Fibroblast of villous mesenchyme (primary cell): ENCODE data around the gene TMEM202. TPM values are rescaled to one million over a fixed set of nuclear protein-coding genes. Genes with fewer than 3 reads are reported as not detected.

Experiments used
- DNase-seq: peaks from one replicate; pipeline ENCODE4 v3.0.0-alpha.2; 2010; ENCODE audit warnings: low read depth
- H3K4me3 ChIP-seq: 2 replicates; pipeline ENCODE4 v1.5.1; 2011; ENCODE audit warnings: low read depth, mild to moderate bottlenecking, low read length
- CTCF ChIP-seq: IDR thresholded peaks from 2 replicates; pipeline ENCODE4 v1.5.1; 2012; ENCODE audit warnings: low read depth, mild to moderate bottlenecking, low read length; ENCODE audit not compliant: insufficient read depth
- total RNA-seq: library from RNA; depleted of rRNA; stranded (reverse); fragments of >200 nt; gene quantifications from 2 replicates; pipeline ENCODE4 v1.2.3, GENCODE V29; 2012

TMEM202 gene
- total RNA-seq, 1 donor = not detected

GRCh38 chr15:72445426-72445825 lies 47.3 kb downstream of the TMEM202 start:
- no peak for DNase-seq
- TF ChIP-seq CTCF = no peak
- H3K4me3 ChIP-seq = no peak overlapping the region

- no peak for DNase-seq
- H3K4me3 ChIP-seq = no peak overlapping the region
- no peak for TF ChIP-seq CTCF
These were observed 52.7 kb downstream of the TMEM202 start for GRCh38 chr15:72450805-72451204.

- no peak for TF ChIP-seq CTCF
- H3K4me3 ChIP-seq = no peak overlapping the region
- DNase-seq = no peak
These were observed 53.1 kb downstream of the TMEM202 start for GRCh38 chr15:72451224-72451623.

DNA sequence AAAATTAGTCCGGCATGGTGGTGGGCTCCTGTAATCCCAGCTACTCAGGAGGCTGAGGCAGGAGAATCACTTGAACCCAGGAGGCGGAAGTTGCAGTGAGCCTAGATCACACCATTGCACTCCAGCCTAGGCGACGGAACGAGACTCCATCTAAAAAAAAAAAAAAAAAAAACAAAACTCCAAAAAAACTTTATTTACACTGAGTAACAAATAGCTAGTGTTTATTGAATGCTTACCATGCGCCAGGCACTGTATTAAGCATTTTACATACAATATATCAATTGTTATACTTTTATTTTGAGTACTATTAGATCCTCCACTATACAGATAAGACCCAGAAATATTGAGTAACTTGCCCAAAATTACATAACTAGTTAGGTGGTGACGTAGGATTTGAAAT lies 58.6 kb downstream of the TMEM202 start:
- no peak for TF ChIP-seq CTCF
- no peak for DNase-seq
- no peak overlapping the region for H3K4me3 ChIP-seq

Other genes starting within 250 kb of the TMEM202 start
- under 0.01 and 0.43 TPM in 2 replicates for gene GRAMD2A, start 200.5 kb upstream of the TMEM202 start, total RNA-seq
- 1,898 and 2,239 TPM in 2 replicates for gene PKM, start 167.1 kb upstream of the TMEM202 start, total RNA-seq
- 25.9 and 29.6 TPM in 2 replicates for gene PARP6, start 125.8 kb upstream of the TMEM202 start, total RNA-seq
- 0.32 TPM in 1 of 2 replicates, not detected in the other for gene CELF6, start 78.1 kb upstream of the TMEM202 start, total RNA-seq
- gene HEXA, start 22.3 kb upstream of the TMEM202 start, total RNA-seq = 44.9 and 61.5 TPM in 2 replicates
- 21.3 and 37.6 TPM in 2 replicates for gene ARIH1, start 76.0 kb downstream of the TMEM202 start, total RNA-seq